ENCODE results near the gene LAIR1.
A peak's percentile ranks its signal among the peaks of the same experiment; 100 is the strongest.

Gene LAIR1

DNA sequence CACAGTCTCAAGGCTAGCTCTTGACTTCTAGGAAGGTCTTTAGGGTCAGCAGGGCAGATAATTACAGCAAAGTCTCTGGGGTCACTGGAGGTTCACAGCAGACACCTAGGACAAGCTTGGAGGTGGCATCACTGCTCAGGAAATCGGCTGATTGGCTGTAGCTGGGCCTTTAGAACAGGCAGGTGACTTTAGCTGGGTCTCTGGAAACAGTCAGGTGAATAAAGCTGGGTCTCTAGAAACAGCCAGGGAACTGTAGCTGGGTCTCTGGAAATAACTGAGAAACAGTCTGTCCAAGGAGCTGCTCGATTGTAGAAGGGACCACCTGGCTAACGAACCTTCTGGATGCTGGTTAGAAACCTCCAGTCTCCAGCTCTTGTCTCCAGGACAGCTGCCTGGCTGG is 10.0 kb downstream of the LAIR1 start:
- no peak for DNase-seq (ENCODE audit: low read depth in 1 of 2, low spot score in 1 of 2)
- Histone ChIP-seq H3K4me3 (replicated peaks; ENCODE audit: insufficient read depth, low read length) (no peak overlapping the region), H3K27ac (replicated peaks) (no peak overlapping the region), H3K27me3 (ENCODE audit: insufficient read depth, poor library complexity, severe bottlenecking) (no peaks in the 10 kb centered on the region)
- TF ChIP-seq POLR2AphosphoS5 (IDR thresholded peaks at IDR 0.05; ENCODE audit: low read depth) (no peak), GABPA (IDR thresholded peaks at IDR 0.05; ENCODE audit: low read depth) (no peak), SPI1 (IDR thresholded peaks at IDR 0.05; ENCODE audit: borderline replicate concordance, low read depth) (no peak), CTCF (IDR thresholded peaks at IDR 0.05; ENCODE audit: insufficient read depth, low read length) (no peak), REST (IDR thresholded peaks at IDR 0.05; ENCODE audit: insufficient replicate concordance, low read depth) (no peak)

DNA sequence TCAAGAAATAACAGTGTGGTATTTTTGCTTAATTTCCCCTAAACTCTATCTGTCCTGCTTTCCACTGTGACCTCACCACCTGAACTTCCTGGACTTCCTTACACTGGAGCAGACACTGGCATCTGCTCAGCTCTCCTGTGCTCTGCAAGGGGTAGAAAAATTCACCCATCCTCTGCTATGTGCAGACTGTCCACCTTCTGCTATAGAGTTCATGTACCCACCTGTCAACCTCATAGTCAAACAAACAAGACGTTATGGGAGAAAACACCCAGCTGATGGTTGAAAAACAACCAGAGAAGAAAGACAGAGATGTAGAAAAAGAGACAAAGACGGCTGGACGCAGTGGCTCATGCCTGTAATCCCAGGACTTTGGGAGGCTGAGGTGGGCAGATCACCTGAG is 12.2 kb downstream of the LAIR1 start:
- Histone ChIP-seq H3K27ac (replicated peaks) (peak overlapping the region; percentile 41), H3K4me3 (replicated peaks; ENCODE audit: insufficient read depth, low read length) (no peak overlapping the region), H3K27me3 (ENCODE audit: insufficient read depth, poor library complexity, severe bottlenecking) (no peaks in the 10 kb centered on the region)
- no peak for DNase-seq (ENCODE audit: low read depth in 1 of 2, low spot score in 1 of 2)
- TF ChIP-seq POLR2AphosphoS5 (IDR thresholded peaks at IDR 0.05; ENCODE audit: low read depth), result no peak
- TF ChIP-seq SPI1 (IDR thresholded peaks at IDR 0.05; ENCODE audit: borderline replicate concordance, low read depth), result no peak; the same call in 1 of the 2 replicates
- TF ChIP-seq GABPA (IDR thresholded peaks at IDR 0.05; ENCODE audit: low read depth), result no peak
- no peak for TF ChIP-seq CTCF (IDR thresholded peaks at IDR 0.05; ENCODE audit: insufficient read depth, low read length)
- no peak for TF ChIP-seq REST (IDR thresholded peaks at IDR 0.05; ENCODE audit: insufficient replicate concordance, low read depth)

DNA sequence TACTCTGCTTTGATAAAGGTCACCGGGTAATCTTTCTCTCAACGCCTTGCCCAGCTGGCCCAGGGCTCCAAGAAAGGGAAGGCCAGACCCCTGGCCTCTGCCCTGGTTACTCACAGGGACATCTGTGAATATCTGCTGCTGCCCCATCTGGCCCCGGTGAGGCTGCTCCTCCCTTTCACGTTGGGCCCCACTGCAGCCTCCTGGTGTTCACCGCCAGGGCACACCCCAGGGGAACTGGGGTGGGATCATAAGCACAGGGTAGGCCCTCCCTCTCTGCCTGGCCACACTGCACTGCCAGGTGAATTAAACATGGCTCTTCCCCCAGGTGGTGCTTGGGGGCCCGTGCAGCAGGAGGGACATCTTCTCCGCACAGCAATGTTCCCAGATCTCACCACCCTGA is 12.7 kb downstream of the LAIR1 start:
- Histone ChIP-seq H3K27me3 (ENCODE audit: insufficient read depth, poor library complexity, severe bottlenecking) (no peaks in the 10 kb centered on the region), H3K4me3 (replicated peaks; ENCODE audit: insufficient read depth, low read length) (no peak overlapping the region), H3K27ac (replicated peaks) (peak overlapping the region; percentile 41)
- no peak; the same call in 1 of the 2 replicates for TF ChIP-seq POLR2AphosphoS5 (IDR thresholded peaks at IDR 0.05; ENCODE audit: low read depth)
- no peak for TF ChIP-seq SPI1 (IDR thresholded peaks at IDR 0.05; ENCODE audit: borderline replicate concordance, low read depth)
- no peak for TF ChIP-seq GABPA (IDR thresholded peaks at IDR 0.05; ENCODE audit: low read depth)
- TF ChIP-seq CTCF (IDR thresholded peaks at IDR 0.05; ENCODE audit: insufficient read depth, low read length), result no peak
- TF ChIP-seq REST (IDR thresholded peaks at IDR 0.05; ENCODE audit: insufficient replicate concordance, low read depth), result no peak
- no peak for DNase-seq (ENCODE audit: low read depth in 1 of 2, low spot score in 1 of 2)

Data from HL-60 (cell line).